ENCODE measurements around the gene BCORL1.

- TF ChIP-seq, protein P1, sequence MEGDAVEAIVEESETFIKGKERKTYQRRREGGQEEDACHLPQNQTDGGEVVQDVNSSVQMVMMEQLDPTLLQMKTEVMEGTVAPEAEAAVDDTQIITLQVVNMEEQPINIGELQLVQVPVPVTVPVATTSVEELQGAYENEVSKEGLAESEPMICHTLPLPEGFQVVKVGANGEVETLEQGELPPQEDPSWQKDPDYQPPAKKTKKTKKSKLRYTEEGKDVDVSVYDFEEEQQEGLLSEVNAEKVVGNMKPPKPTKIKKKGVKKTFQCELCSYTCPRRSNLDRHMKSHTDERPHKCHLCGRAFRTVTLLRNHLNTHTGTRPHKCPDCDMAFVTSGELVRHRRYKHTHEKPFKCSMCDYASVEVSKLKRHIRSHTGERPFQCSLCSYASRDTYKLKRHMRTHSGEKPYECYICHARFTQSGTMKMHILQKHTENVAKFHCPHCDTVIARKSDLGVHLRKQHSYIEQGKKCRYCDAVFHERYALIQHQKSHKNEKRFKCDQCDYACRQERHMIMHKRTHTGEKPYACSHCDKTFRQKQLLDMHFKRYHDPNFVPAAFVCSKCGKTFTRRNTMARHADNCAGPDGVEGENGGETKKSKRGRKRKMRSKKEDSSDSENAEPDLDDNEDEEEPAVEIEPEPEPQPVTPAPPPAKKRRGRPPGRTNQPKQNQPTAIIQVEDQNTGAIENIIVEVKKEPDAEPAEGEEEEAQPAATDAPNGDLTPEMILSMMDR (IDR thresholded peaks at IDR 0.05; ENCODE audit: poor library complexity, severe bottlenecking): no peak
- no peak for TF ChIP-seq RAD21 (conservative IDR thresholded peaks at IDR 0.05)
- no peak for TF ChIP-seq EZH2 (IDR thresholded peaks at IDR 0.05; ENCODE audit: borderline replicate concordance, insufficient read depth, low read length, poor library complexity, severe bottlenecking)
These were observed 109.6 kb downstream of the BCORL1 start for GRCh38 chrX:130091980-130092522.

Data from neural cell (in vitro differentiated cells).